ENCODE results near the gene GDF15.
A peak's percentile ranks its signal among the peaks of the same experiment; 100 is the strongest.
"Not testable (repeated sequence)": the region's sequence is repeated elsewhere in the genome, so short reads cannot be mapped to it uniquely, and the experiment has no call there.

The GDF15 gene

GRCh38 chr19:18363787-18364186 lies 22.2 kb upstream of the GDF15 start:
- no peak for DNase-seq (ENCODE audit: low read depth, low spot score)

- DNase-seq (ENCODE audit: low read depth, low spot score): not testable (repeated sequence)
These were observed 21.6 kb upstream of the GDF15 start for GRCh38 chr19:18364277-18364825.

- DNase-seq (ENCODE audit: low read depth, low spot score): no peak
These were observed 21.0 kb upstream of the GDF15 start for GRCh38 chr19:18364826-18365528.

- DNase-seq (ENCODE audit: low read depth, low spot score): no peak
These were observed 19.9 kb upstream of the GDF15 start for GRCh38 chr19:18366021-18366435.

GRCh38 chr19:18368504-18369222 lies 17.3 kb upstream of the GDF15 start:
- no peak for DNase-seq (ENCODE audit: low read depth, low spot score)

GRCh38 chr19:18373407-18373891 lies 12.5 kb upstream of the GDF15 start:
- DNase-seq (ENCODE audit: low read depth, low spot score): no peak

GRCh38 chr19:18373892-18374629 lies 11.9 kb upstream of the GDF15 start:
- peak; percentile 96 for DNase-seq (ENCODE audit: low read depth, low spot score)

- DNase-seq (ENCODE audit: low read depth, low spot score): no peak
These were observed 8.9 kb upstream of the GDF15 start for GRCh38 chr19:18377026-18377425.

GRCh38 chr19:18379803-18380747 lies 5.9 kb upstream of the GDF15 start:
- no peak for DNase-seq (ENCODE audit: low read depth, low spot score)

- DNase-seq (ENCODE audit: low read depth, low spot score): no peak
These were observed 5.1 kb upstream of the GDF15 start for GRCh38 chr19:18380843-18381242.

GRCh38 chr19:18383622-18384021 lies 2.3 kb upstream of the GDF15 start:
- DNase-seq (ENCODE audit: low read depth, low spot score): not testable (repeated sequence)

GRCh38 chr19:18384775-18385174 lies 1.2 kb upstream of the GDF15 start:
- DNase-seq (ENCODE audit: low read depth, low spot score): no peak

- no peak for DNase-seq (ENCODE audit: low read depth, low spot score)
These were observed 641 bp upstream of the GDF15 start for GRCh38 chr19:18385359-18385674.

- no peak for DNase-seq (ENCODE audit: low read depth, low spot score)
These were observed 749 bp downstream of the GDF15 start for GRCh38 chr19:18386543-18387271.

- no peak for DNase-seq (ENCODE audit: low read depth, low spot score)
These were observed 2.4 kb downstream of the GDF15 start for GRCh38 chr19:18388100-18388959.

- DNase-seq (ENCODE audit: low read depth, low spot score): no peak
These were observed 3.2 kb downstream of the GDF15 start for GRCh38 chr19:18388960-18389725.

- no peak for DNase-seq (ENCODE audit: low read depth, low spot score)
These were observed 3.7 kb downstream of the GDF15 start for GRCh38 chr19:18389726-18390064.

- DNase-seq (ENCODE audit: low read depth, low spot score): no peak
These were observed 4.3 kb downstream of the GDF15 start for GRCh38 chr19:18390065-18390907.

Measured in iPS DF 19.7 (cell line).